Measurements from ENCODE around the gene HOXA6. TPM values are rescaled to one million over a fixed set of nuclear protein-coding genes. Genes with fewer than 3 reads are reported as not detected.

The HOXA6 gene
- total RNA-seq, 1 donor from 2014 or later: 15.3 TPM

GRCh38 chr7:27121684-27122076 lies 25.9 kb downstream of the HOXA6 start:
- intact Hi-C loops (cut with DNase I): loop anchor here (2.0 kb wide), 1 partner anchor 17 kb away; no protein-coding TSS in a partner anchor
- TF ChIP-seq CTCF (IDR thresholded peaks at IDR 0.05): no peak
- no peak for DNase-seq (ENCODE audit: low spot score in 2 of 2)
- peak overlapping the region; percentile 42 to 67 for H3K4me3 ChIP-seq
- no peaks in the 10 kb centered on the region for H3K27me3 ChIP-seq
- H3K36me3 ChIP-seq: no peaks in the 10 kb centered on the region
- peak overlapping the region; percentile 89 to 97 for H3K27ac ChIP-seq
- peaks cover 0 to 22% of the 10 kb centered on the region in 2 donors for H3K4me1 ChIP-seq
- no peaks in the 10 kb centered on the region for H3K9me3 ChIP-seq

GRCh38 chr7:27119412-27119911 lies 28.1 kb downstream of the HOXA6 start:
- peaks cover 0 to 22% of the 10 kb centered on the region in 2 donors for H3K4me1 ChIP-seq
- intact Hi-C loops (cut with DNase I): loop anchor here (10.0 kb wide), 1 partner anchor 1295 kb away; the partner anchor contains the start of gene CREB5
- no peak for TF ChIP-seq CTCF (IDR thresholded peaks at IDR 0.05)
- H3K36me3 ChIP-seq: no peaks in the 10 kb centered on the region
- H3K27ac ChIP-seq: peak overlapping the region; percentile 89 to 97
- DNase-seq (ENCODE audit: low spot score in 2 of 2): no peak
- H3K27me3 ChIP-seq: no peaks in the 10 kb centered on the region
- H3K4me3 ChIP-seq: peak overlapping the region in 1 of 2 donors; percentile 63
- H3K9me3 ChIP-seq: no peaks in the 10 kb centered on the region

- DNase-seq (ENCODE audit: low spot score in 2 of 2): no peak
- peak overlapping the region; percentile 63 to 66 for H3K4me3 ChIP-seq
- no peaks in the 10 kb centered on the region for H3K9me3 ChIP-seq
- no peak for TF ChIP-seq CTCF (IDR thresholded peaks at IDR 0.05)
- no peaks in the 10 kb centered on the region for H3K27me3 ChIP-seq
- intact Hi-C loops (cut with DNase I): loop anchor here (10.0 kb wide), 1 partner anchor 1296 kb away; the partner anchor contains the start of gene CREB5
- H3K4me1 ChIP-seq: peaks cover 0 to 22% of the 10 kb centered on the region in 2 donors
- H3K36me3 ChIP-seq: no peaks in the 10 kb centered on the region
- peak overlapping the region; percentile 89 to 97 for H3K27ac ChIP-seq
Measured at GRCh38 chr7:27118580-27118979, 29.0 kb downstream of the HOXA6 start.

GRCh38 chr7:27117887-27118491 lies 29.6 kb downstream of the HOXA6 start:
- Histone ChIP-seq H3K4me3 (peak overlapping the region; percentile 63 to 66), H3K9me3 (no peaks in the 10 kb centered on the region), H3K27me3 (no peaks in the 10 kb centered on the region), H3K27ac (peak overlapping the region; percentile 89 to 97), H3K4me1 (peaks cover 0 to 22% of the 10 kb centered on the region in 2 donors), H3K36me3 (no peaks in the 10 kb centered on the region)
- intact Hi-C loops (cut with DNase I): loop anchor here (10.0 kb wide), 1 partner anchor 1297 kb away; the partner anchor contains the start of gene CREB5
- no peak for TF ChIP-seq CTCF (IDR thresholded peaks at IDR 0.05)
- no peak for DNase-seq (ENCODE audit: low spot score in 2 of 2)

- Histone ChIP-seq H3K27ac (peak overlapping the region; percentile 89 to 97), H3K4me1 (peaks cover 0 to 22% of the 10 kb centered on the region in 2 donors), H3K4me3 (peak overlapping the region; percentile 63 to 66), H3K27me3 (no peaks in the 10 kb centered on the region), H3K9me3 (no peaks in the 10 kb centered on the region), H3K36me3 (no peaks in the 10 kb centered on the region)
- no peak for DNase-seq (ENCODE audit: low spot score in 2 of 2)
- TF ChIP-seq CTCF (IDR thresholded peaks at IDR 0.05): no peak
- intact Hi-C loops (cut with DNase I): loop anchor here (10.0 kb wide), 1 partner anchor 1298 kb away; the partner anchor contains the start of gene CREB5
Measured at GRCh38 chr7:27116962-27117886, 30.4 kb downstream of the HOXA6 start.

All from ascending aorta (tissue), 2 donors.